Measurements from ENCODE around the gene KCNH1. TPM values are rescaled to one million over a fixed set of nuclear protein-coding genes. Genes with fewer than 3 reads are reported as not detected.

The KCNH1 gene
- total and polyA plus RNA-seq, 10 of the 15 experiments (the other 5 are each of a cell fraction or from before 2014, with no cell fraction given), result 0.02 to 0.04 (median 0.04) TPM; not detected in 7

DNA sequence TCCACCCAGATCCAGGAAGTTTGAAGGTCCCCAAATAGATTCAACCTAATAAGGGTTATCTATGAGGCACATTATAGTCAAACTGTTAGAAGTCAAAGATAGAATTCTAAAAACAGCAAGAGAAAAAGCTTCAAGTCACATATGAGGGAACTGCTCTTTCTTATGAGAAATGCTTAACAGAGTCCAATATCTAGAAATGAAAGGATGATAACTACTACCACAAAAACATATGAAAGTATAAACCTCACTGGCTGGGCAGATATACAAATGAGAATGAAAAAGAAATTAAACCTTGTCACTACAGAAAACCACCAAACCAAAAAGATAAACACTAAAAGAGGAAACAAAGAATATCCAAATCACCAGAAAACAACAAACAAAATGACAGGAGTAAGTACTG is 201.8 kb downstream of the KCNH1 start:
- Histone ChIP-seq H3K9ac (ENCODE audit: control insufficient read depth, insufficient read depth, low read length) (no peak overlapping the region), H3K79me2 (ENCODE audit: control insufficient read depth, insufficient read depth, low read length) (no peaks in the 10 kb centered on the region), H3K27ac (ENCODE audit: control insufficient read depth, insufficient read depth) (no peak overlapping the region), H2AFZ (ENCODE audit: control insufficient read depth, low read depth, low read length) (no peak overlapping the region), H3K27me3 (replicated peaks in 1 of 2; ENCODE audit: control insufficient read depth in 2 of 2, insufficient read depth in 2 of 2, low read length in 1 of 2) (no peaks in the 10 kb centered on the region), H3K4me3 (no peak overlapping the region), H3K36me3 (ENCODE audit: control insufficient read depth in 2 of 2, insufficient read depth in 2 of 2, low read length in 1 of 2) (no peaks in the 10 kb centered on the region), H4K20me1 (ENCODE audit: control insufficient read depth, insufficient read depth) (no peaks in the 10 kb centered on the region), H3K4me1 (ENCODE audit: control insufficient read depth, insufficient read depth, low read length) (no peaks in the 10 kb centered on the region), H3K9me3 (replicated peaks; ENCODE audit: control insufficient read depth, insufficient read depth, low read length) (no peaks in the 10 kb centered on the region), H3K4me2 (ENCODE audit: control insufficient read depth, insufficient read depth) (no peak overlapping the region)
- RAD21 ChIA-PET (ENCODE audit: unreplicated experiment), result no interaction called here
- TF ChIP-seq SMC3 (IDR thresholded peaks at IDR 0.05; ENCODE audit: borderline replicate concordance, low read length), result no peak
- no peak for TF ChIP-seq RFX5 (IDR thresholded peaks at IDR 0.05; ENCODE audit: low read depth, low read length)
- no peak for TF ChIP-seq SMAD1 (IDR thresholded peaks at IDR 0.05; ENCODE audit: low read depth, partially characterized antibody)
- no peak for TF ChIP-seq RAD21 (IDR thresholded peaks at IDR 0.05; ENCODE audit: insufficient read depth, low read depth, low read length)
- no peak for TF ChIP-seq FOXK2 (IDR thresholded peaks at IDR 0.05)
- TF ChIP-seq POLR2A (IDR thresholded peaks at IDR 0.05; ENCODE audit: low read depth, low read length), result no peak
- no peak for TF ChIP-seq ATF7 (IDR thresholded peaks at IDR 0.05; ENCODE audit: low read depth)
- TF ChIP-seq POU2F2 (IDR thresholded peaks at IDR 0.05; ENCODE audit: borderline replicate concordance, low read depth, low read length), result no peak
- TF ChIP-seq NBN (IDR thresholded peaks at IDR 0.05), result no peak
- TF ChIP-seq MYB (IDR thresholded peaks at IDR 0.05; ENCODE audit: borderline replicate concordance, low read depth, low read length), result no peak
- TF ChIP-seq SPI1 (IDR thresholded peaks at IDR 0.05; ENCODE audit: borderline replicate concordance, insufficient read depth, low read depth, low read length), result no peak
- TF ChIP-seq, protein P1, sequence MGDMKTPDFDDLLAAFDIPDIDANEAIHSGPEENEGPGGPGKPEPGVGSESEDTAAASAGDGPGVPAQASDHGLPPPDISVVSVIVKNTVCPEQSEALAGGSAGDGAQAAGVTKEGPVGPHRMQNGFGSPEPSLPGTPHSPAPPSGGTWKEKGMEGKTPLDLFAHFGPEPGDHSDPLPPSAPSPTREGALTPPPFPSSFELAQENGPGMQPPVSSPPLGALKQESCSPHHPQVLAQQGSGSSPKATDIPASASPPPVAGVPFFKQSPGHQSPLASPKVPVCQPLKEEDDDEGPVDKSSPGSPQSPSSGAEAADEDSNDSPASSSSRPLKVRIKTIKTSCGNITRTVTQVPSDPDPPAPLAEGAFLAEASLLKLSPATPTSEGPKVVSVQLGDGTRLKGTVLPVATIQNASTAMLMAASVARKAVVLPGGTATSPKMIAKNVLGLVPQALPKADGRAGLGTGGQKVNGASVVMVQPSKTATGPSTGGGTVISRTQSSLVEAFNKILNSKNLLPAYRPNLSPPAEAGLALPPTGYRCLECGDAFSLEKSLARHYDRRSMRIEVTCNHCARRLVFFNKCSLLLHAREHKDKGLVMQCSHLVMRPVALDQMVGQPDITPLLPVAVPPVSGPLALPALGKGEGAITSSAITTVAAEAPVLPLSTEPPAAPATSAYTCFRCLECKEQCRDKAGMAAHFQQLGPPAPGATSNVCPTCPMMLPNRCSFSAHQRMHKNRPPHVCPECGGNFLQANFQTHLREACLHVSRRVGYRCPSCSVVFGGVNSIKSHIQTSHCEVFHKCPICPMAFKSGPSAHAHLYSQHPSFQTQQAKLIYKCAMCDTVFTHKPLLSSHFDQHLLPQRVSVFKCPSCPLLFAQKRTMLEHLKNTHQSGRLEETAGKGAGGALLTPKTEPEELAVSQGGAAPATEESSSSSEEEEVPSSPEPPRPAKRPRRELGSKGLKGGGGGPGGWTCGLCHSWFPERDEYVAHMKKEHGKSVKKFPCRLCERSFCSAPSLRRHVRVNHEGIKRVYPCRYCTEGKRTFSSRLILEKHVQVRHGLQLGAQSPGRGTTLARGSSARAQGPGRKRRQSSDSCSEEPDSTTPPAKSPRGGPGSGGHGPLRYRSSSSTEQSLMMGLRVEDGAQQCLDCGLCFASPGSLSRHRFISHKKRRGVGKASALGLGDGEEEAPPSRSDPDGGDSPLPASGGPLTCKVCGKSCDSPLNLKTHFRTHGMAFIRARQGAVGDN (IDR thresholded peaks at IDR 0.05), result no peak
- no peak for TF ChIP-seq LARP7 (IDR thresholded peaks at IDR 0.05)
- BruUV-seq (replicated peaks), result no TSS peak
- DNase-seq (ENCODE audit: low read depth, low spot score) (no peak), ATAC-seq (no peak), FAIRE-seq (no peak)
- CTCF ChIA-PET, result no interaction called here
- SMC1A ChIA-PET (ENCODE audit: uncharacterized antibody, unreplicated experiment), result no interaction called here
- intact Hi-C loops (cut with micrococcal nuclease; ENCODE audit: unreplicated experiment), result no loop called here
- POLR2A ChIA-PET, result no interaction called here
- in situ Hi-C loops (cut with MboI), result loop anchor here (25.0 kb wide), 1 partner anchor 345 kb away; no protein-coding TSS in a partner anchor

Data from GM12878 (cell line).